ENCODE data around the gene RBM7.

Gene RBM7

GRCh38 chr11:114447892-114448291, 47.4 kb downstream of the RBM7 start:
- peaks cover 4% of the 10 kb centered on the region for H3K79me2 ChIP-seq (ENCODE audit: insufficient read depth, low read length)
- no peak overlapping the region for H2AFZ ChIP-seq (ENCODE audit: low read length)
- no peak for TF ChIP-seq EZH2phosphoT487 (IDR thresholded peaks at IDR 0.05; ENCODE audit: borderline replicate concordance)
- no peak for TF ChIP-seq CTCF (conservative IDR thresholded peaks at IDR 0.05; ENCODE audit: low read length)
- H3K4me2 ChIP-seq (ENCODE audit: low read depth, low read length, poor library complexity, severe bottlenecking), result no peak overlapping the region
- no peak overlapping the region for H3K9ac ChIP-seq (ENCODE audit: low read depth, low read length, poor library complexity, severe bottlenecking)
- H3K27me3 ChIP-seq (ENCODE audit: insufficient read depth, low read length, poor library complexity, severe bottlenecking), result no peaks in the 10 kb centered on the region
- H3K36me3 ChIP-seq (ENCODE audit: insufficient read depth, low read length), result peaks cover 11% of the 10 kb centered on the region; the same call in 1 of the 2 replicates
- H3K9me2 ChIP-seq (replicated peaks; ENCODE audit: low read depth, low read length), result no peaks in the 10 kb centered on the region
- peaks cover 5% of the 10 kb centered on the region for H3K4me1 ChIP-seq (ENCODE audit: insufficient read depth, low read length, poor library complexity, severe bottlenecking)
- no peaks in the 10 kb centered on the region for H3K9me3 ChIP-seq (ENCODE audit: insufficient read depth, low read depth, low read length)
- no peaks in the 10 kb centered on the region for H3F3A ChIP-seq (ENCODE audit: low read depth)
- no peaks in the 10 kb centered on the region for H4K20me1 ChIP-seq (ENCODE audit: insufficient read depth, low read length, poor library complexity, severe bottlenecking)
- H3K4me3 ChIP-seq (ENCODE audit: low read length, poor library complexity, severe bottlenecking), result no peak overlapping the region

GRCh38 chr11:114448749-114449482, 48.5 kb downstream of the RBM7 start:
- no peak for TF ChIP-seq CTCF (conservative IDR thresholded peaks at IDR 0.05; ENCODE audit: low read length)
- no peak for TF ChIP-seq EZH2phosphoT487 (IDR thresholded peaks at IDR 0.05; ENCODE audit: borderline replicate concordance)

GRCh38 chr11:114449845-114450244, 49.4 kb downstream of the RBM7 start:
- Histone ChIP-seq H3K79me2 (ENCODE audit: insufficient read depth, low read length) (no peaks in the 10 kb centered on the region; the same call in 1 of the 2 replicates), H3F3A (ENCODE audit: low read depth) (no peaks in the 10 kb centered on the region), H3K27me3 (ENCODE audit: insufficient read depth, low read length, poor library complexity, severe bottlenecking) (no peaks in the 10 kb centered on the region), H3K9me2 (replicated peaks; ENCODE audit: low read depth, low read length) (no peaks in the 10 kb centered on the region), H3K4me2 (ENCODE audit: low read depth, low read length, poor library complexity, severe bottlenecking) (no peak overlapping the region), H3K4me3 (ENCODE audit: low read length, poor library complexity, severe bottlenecking) (no peak overlapping the region), H2AFZ (ENCODE audit: low read length) (no peak overlapping the region), H3K4me1 (ENCODE audit: insufficient read depth, low read length, poor library complexity, severe bottlenecking) (peaks cover 5% of the 10 kb centered on the region), H3K36me3 (ENCODE audit: insufficient read depth, low read length) (peaks cover 11% of the 10 kb centered on the region; the same call in 1 of the 2 replicates), H4K20me1 (ENCODE audit: insufficient read depth, low read length, poor library complexity, severe bottlenecking) (no peaks in the 10 kb centered on the region), H3K9ac (ENCODE audit: low read depth, low read length, poor library complexity, severe bottlenecking) (no peak overlapping the region), H3K9me3 (ENCODE audit: insufficient read depth, low read depth, low read length) (no peaks in the 10 kb centered on the region)
- no peak for TF ChIP-seq CTCF (conservative IDR thresholded peaks at IDR 0.05; ENCODE audit: low read length)
- TF ChIP-seq EZH2phosphoT487 (IDR thresholded peaks at IDR 0.05; ENCODE audit: borderline replicate concordance), result no peak

More at GRCh38 chr11:114448749-114449482, 48.5 kb downstream of the RBM7 start:
- H3K9me2 ChIP-seq (replicated peaks; ENCODE audit: low read depth, low read length), result no peaks in the 10 kb centered on the region
- H3K9ac ChIP-seq (ENCODE audit: low read depth, low read length, poor library complexity, severe bottlenecking), result no peak overlapping the region
- peaks cover 11% of the 10 kb centered on the region; the same call in 1 of the 2 replicates for H3K36me3 ChIP-seq (ENCODE audit: insufficient read depth, low read length)
- H3K4me3 ChIP-seq (ENCODE audit: low read length, poor library complexity, severe bottlenecking), result no peak overlapping the region
- H3K79me2 ChIP-seq (ENCODE audit: insufficient read depth, low read length), result no peaks in the 10 kb centered on the region; the same call in 1 of the 2 replicates
- no peaks in the 10 kb centered on the region for H4K20me1 ChIP-seq (ENCODE audit: insufficient read depth, low read length, poor library complexity, severe bottlenecking)
- H3F3A ChIP-seq (ENCODE audit: low read depth), result no peaks in the 10 kb centered on the region
- no peak overlapping the region for H2AFZ ChIP-seq (ENCODE audit: low read length)
- H3K4me1 ChIP-seq (ENCODE audit: insufficient read depth, low read length, poor library complexity, severe bottlenecking), result peaks cover 5% of the 10 kb centered on the region
- H3K27me3 ChIP-seq (ENCODE audit: insufficient read depth, low read length, poor library complexity, severe bottlenecking), result no peaks in the 10 kb centered on the region
- no peaks in the 10 kb centered on the region for H3K9me3 ChIP-seq (ENCODE audit: insufficient read depth, low read depth, low read length)
- no peak overlapping the region for H3K4me2 ChIP-seq (ENCODE audit: low read depth, low read length, poor library complexity, severe bottlenecking)

All from Loucy (cell line).